C4-2B (cell line): Measurements from ENCODE around the gene PRKCH.

ENCODE experiments used
- H3K27ac ChIP-seq: fragments of 450-650 bp; 2 replicates; pipeline ENCODE4 v1.5.1; 2017
- ZFX ChIP-seq: fragments of 450-650 bp; IDR thresholded peaks from 2 replicates; pipeline ENCODE4 v1.6.1; 2017
- TF ChIP-seq, protein P1 (sequence below): fragments of 450-650 bp; conservative IDR thresholded peaks from 2 replicates; pipeline ENCODE4 v1.5.1; 2017; ENCODE audit warnings: mild to moderate bottlenecking

The PRKCH gene

DNA sequence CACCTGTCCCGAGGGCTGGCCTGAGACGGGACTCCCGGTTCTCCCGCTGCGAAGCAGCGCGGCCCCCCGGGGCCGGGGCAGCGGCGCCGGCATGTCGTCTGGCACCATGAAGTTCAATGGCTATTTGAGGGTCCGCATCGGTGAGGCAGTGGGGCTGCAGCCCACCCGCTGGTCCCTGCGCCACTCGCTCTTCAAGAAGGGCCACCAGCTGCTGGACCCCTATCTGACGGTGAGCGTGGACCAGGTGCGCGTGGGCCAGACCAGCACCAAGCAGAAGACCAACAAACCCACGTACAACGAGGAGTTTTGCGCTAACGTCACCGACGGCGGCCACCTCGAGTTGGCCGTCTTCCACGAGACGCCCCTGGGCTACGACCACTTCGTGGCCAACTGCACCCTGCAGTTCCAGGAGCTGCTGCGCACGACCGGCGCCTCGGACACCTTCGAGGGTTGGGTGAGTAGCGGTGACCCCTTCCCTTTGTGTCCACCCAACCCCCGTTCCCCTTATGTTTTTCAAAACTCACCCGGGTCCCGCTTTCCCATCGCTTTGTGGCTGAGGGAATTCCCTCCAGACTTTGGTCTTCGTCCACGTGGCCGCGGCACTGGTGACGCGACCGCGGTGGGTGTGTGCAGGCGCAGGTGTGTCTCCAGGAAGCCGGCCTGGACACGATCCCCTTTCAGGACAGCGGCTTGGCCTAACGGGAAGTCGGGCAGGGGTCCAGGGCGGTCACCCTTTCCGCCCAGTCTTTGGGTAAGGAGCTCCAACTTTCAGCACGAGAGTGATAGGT lies 826 bp downstream of the PRKCH start:
- no peak for TF ChIP-seq ZFX
- TF ChIP-seq, protein P1, sequence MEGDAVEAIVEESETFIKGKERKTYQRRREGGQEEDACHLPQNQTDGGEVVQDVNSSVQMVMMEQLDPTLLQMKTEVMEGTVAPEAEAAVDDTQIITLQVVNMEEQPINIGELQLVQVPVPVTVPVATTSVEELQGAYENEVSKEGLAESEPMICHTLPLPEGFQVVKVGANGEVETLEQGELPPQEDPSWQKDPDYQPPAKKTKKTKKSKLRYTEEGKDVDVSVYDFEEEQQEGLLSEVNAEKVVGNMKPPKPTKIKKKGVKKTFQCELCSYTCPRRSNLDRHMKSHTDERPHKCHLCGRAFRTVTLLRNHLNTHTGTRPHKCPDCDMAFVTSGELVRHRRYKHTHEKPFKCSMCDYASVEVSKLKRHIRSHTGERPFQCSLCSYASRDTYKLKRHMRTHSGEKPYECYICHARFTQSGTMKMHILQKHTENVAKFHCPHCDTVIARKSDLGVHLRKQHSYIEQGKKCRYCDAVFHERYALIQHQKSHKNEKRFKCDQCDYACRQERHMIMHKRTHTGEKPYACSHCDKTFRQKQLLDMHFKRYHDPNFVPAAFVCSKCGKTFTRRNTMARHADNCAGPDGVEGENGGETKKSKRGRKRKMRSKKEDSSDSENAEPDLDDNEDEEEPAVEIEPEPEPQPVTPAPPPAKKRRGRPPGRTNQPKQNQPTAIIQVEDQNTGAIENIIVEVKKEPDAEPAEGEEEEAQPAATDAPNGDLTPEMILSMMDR: no peak
- peak overlapping the region; percentile 80 for H3K27ac ChIP-seq

DNA sequence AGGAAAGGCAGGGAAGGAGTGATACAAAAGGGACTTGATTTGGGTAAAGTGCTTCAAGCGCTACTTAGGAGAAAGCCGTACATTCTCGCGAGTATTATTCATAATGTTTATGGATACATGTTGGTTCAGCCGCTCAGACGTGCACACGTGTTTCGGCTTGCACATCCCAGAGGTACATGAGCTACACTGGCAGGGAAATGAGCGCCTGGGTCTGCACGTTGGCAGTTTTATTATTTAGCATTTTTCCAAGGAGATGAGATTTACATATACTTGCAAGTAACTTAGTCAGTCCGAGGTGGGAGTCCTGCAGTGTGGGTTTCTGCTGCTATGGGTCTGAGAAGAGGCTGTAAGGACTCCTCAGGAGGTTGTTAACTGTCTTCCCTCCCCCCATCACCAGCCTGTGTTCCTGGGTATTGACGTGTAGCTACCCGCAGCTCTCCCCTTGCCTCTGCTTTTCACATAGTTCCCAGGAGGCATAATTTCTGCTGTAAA lies 1.5 kb downstream of the PRKCH start:
- TF ChIP-seq, protein P1: no peak
- TF ChIP-seq ZFX: no peak
- H3K27ac ChIP-seq: peak overlapping the region; percentile 80

DNA sequence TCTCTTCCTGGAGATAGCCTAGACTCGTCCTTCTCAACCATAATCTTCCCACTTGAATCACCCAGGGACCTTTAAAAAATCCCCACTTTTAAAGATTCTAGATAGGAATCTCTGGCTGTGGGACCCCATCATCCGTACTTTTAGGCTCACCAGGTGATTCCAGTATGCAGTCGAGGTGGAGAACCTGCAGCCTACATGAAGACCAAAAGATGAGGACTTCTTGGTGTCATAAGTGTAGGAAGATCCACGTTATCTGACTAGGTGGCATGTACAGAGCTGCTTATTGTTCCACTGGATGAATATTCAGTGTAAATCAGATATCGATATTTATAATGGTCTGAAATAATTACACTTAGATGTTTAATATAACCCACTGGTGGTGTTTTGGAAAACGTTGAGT lies 2.6 kb downstream of the PRKCH start:
- no peak for TF ChIP-seq ZFX
- TF ChIP-seq, protein P1: no peak
- no peak overlapping the region for H3K27ac ChIP-seq

DNA sequence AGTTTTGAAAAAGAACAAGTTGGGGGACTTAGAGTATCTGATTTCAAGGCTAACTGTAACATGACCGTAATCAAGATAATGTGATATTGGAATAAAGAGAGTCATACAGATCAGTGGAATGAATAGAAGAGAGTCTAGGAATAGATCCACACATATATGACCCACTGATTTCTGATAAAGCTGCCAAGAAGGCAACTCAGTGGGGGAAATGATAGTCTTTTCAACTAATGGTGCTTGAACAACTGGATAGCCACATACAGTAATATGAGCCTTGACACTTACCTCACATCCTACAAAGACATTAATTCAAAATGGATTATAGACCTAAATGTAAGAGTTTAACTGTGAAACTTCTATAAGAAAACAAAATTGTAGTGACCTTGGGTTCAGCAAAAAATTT lies 3.8 kb downstream of the PRKCH start:
- H3K27ac ChIP-seq: no peak overlapping the region
- TF ChIP-seq ZFX: no peak
- TF ChIP-seq, protein P1: no peak

DNA sequence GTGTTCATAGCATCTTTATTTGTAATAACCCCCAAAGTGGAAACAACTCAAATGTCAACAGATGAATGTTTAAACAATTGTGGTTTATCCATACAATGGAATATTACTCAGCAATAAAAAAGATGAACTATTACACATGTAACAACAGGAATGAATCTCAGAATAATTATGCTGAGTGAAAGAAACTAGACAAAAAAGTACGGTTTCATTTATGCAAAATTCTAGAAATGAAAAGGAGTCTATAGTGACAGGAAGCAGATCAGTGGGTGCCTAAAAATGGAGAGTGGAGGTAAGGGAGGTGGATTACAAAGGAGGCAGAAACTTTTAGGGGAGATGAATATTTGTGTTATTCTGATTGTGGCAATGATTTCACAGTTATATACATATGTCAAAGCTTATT lies 4.8 kb downstream of the PRKCH start:
- H3K27ac ChIP-seq: no peak overlapping the region
- TF ChIP-seq, protein P1: no peak
- TF ChIP-seq ZFX: no peak

DNA sequence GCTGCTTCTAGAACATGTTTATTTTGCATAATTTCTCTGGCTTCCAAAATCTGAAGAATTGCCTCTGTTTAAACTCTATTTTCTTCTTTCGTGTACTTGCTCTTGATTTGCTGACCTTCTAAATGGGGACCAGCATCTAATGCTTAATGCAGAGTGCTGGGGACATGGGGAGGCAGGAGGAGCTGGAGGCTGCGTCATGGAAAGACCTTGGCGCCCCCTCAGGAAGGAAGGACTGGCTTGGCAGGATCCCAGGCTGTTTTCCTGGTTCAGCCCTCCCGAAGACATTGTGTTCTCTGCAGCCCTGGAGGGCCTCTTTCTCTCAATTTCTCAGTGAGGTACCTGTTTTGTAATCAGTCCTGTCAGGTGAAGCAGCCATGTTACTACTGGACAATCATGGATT lies 5.5 kb downstream of the PRKCH start:
- TF ChIP-seq ZFX: no peak
- TF ChIP-seq, protein P1: no peak
- no peak overlapping the region for H3K27ac ChIP-seq

DNA sequence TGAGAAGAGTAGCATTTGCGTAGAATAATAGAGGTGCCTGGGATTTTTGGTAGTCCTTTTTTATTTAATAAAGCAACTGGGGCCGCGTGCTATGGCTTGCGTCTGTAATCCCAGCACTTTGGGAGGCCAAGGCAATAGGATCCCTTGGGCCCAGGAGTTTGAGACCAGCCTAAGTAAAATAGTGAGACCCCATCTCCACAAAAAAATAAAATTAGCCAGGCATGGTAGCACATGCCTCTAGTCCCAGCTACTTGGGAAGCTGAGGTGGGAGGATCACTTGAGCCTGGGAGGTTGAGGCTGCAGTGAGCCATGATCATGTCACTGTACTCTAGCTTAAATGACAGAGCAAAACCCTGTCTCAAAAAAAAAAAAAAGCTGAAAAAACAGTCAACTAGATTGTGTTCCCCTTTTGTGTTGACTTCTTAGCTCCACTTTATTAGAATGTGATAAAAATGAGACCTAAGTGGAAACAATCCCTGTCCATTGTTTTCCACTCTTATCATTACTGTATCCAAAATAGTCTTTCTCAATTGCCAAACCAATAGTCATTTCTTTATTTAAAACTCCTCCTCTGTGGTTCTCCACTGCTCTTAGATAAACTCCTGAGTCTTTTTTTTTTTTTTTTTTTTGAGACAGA lies 7.4 kb downstream of the PRKCH start:
- TF ChIP-seq ZFX: no peak
- TF ChIP-seq, protein P1: no peak
- no peak overlapping the region for H3K27ac ChIP-seq
